IMR-90 (cell line): ENCODE measurements around the gene KCNQ2.

Experiments used
- BHLHE40 ChIP-seq: fragments of 150-350 bp; IDR thresholded peaks from 2 replicates; pipeline ENCODE4 v1.6.1; 2016; ENCODE audit warnings: mild to moderate bottlenecking, low read depth, low read length
- CHD1 ChIP-seq: IDR thresholded peaks from 2 replicates; pipeline ENCODE4 v1.6.1; 2012; ENCODE audit warnings: low read depth, low read length, improper control_type of control experiment
- CTCF ChIP-seq: conservative IDR thresholded peaks from 2 replicates; pipeline ENCODE4 v1.5.1; 2012; ENCODE audit warnings: mild to moderate bottlenecking, low read depth, low read length, improper control_type of control experiment
- MAZ ChIP-seq: IDR thresholded peaks from 2 replicates; pipeline ENCODE4 v1.6.1; 2012; ENCODE audit warnings: low read depth, mild to moderate bottlenecking, low read length, improper control_type of control experiment, moderate library complexity, borderline replicate concordance
- MXI1 ChIP-seq: IDR thresholded peaks from 2 replicates; pipeline ENCODE4 v1.6.1; 2012; ENCODE audit warnings: low read depth, mild to moderate bottlenecking, low read length, moderate library complexity, borderline replicate concordance
- POLR2A ChIP-seq: IDR thresholded peaks from 2 replicates; pipeline ENCODE4 v1.6.1; 2012; ENCODE audit warnings: mild to moderate bottlenecking, low read depth, low read length
- RFX5 ChIP-seq: IDR thresholded peaks from 2 replicates; pipeline ENCODE4 v1.8.0; 2012; ENCODE audit warnings: low read depth, mild to moderate bottlenecking, low read length, moderate library complexity
- USF2 ChIP-seq: fragments of 150-350 bp; IDR thresholded peaks from 2 replicates; pipeline ENCODE4 v1.6.1; 2017; ENCODE audit warnings: mild to moderate bottlenecking, antibody characterized with exemption, low read length, low read depth

GRCh38 chr20:63445075-63445734 lies 27.2 kb downstream of the KCNQ2 start:
- no peak for TF ChIP-seq RFX5
- TF ChIP-seq CTCF: no peak
- TF ChIP-seq MXI1: no peak
- no peak for TF ChIP-seq MAZ
- TF ChIP-seq BHLHE40: no peak
- no peak for TF ChIP-seq CHD1
- no peak for TF ChIP-seq POLR2A
- no peak for TF ChIP-seq USF2
